ENCODE results near the gene KASH5.

Gene KASH5

DNA sequence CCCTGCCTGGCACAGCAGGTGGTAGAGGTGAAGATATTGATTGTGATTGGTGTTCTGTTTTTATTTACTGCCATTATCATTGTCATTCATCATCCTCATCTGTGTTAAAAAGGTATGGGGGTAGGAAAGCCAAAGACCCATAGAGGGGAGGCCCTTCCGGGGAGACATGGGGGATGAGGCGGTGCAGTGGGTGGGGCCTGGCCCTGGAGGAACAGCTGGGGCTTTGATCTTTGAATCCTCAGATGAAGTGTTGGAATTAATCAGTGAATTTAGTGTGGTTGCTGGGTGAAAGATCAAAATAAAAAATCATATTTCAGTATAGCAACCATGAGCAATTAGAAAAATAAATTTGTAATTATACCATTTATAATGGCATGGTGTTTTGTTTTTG is 27.8 kb downstream of the KASH5 start:
- no peak for DNase-seq (ENCODE audit: low read depth)
- no peak overlapping the region for H3K4me3 ChIP-seq (ENCODE audit: low read length)
- TF ChIP-seq, protein P1, sequence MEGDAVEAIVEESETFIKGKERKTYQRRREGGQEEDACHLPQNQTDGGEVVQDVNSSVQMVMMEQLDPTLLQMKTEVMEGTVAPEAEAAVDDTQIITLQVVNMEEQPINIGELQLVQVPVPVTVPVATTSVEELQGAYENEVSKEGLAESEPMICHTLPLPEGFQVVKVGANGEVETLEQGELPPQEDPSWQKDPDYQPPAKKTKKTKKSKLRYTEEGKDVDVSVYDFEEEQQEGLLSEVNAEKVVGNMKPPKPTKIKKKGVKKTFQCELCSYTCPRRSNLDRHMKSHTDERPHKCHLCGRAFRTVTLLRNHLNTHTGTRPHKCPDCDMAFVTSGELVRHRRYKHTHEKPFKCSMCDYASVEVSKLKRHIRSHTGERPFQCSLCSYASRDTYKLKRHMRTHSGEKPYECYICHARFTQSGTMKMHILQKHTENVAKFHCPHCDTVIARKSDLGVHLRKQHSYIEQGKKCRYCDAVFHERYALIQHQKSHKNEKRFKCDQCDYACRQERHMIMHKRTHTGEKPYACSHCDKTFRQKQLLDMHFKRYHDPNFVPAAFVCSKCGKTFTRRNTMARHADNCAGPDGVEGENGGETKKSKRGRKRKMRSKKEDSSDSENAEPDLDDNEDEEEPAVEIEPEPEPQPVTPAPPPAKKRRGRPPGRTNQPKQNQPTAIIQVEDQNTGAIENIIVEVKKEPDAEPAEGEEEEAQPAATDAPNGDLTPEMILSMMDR (conservative IDR thresholded peaks at IDR 0.05; ENCODE audit: low read length) = no peak

DNA sequence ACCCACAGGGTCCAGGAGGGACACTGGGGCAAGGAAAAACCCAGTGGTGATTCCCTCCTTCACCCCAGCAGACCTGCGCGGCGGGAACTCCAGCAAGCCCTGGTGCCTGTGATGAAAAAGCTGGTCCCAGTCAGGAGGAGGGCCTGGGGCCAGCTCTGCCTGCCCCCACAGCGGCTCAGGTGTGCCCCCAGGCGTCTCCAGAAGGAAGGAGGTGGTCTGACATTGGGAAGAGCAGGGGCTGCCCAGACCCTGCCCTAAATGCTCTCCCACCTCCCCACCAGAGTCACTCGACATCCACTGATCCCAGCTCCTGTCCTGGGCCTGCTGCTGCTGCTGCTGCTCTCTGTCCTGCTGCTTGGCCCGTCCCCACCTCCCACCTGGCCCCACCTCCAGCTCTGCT is 29.0 kb downstream of the KASH5 start:
- TF ChIP-seq, protein P1 (conservative IDR thresholded peaks at IDR 0.05; ENCODE audit: low read length) = no peak

DNA sequence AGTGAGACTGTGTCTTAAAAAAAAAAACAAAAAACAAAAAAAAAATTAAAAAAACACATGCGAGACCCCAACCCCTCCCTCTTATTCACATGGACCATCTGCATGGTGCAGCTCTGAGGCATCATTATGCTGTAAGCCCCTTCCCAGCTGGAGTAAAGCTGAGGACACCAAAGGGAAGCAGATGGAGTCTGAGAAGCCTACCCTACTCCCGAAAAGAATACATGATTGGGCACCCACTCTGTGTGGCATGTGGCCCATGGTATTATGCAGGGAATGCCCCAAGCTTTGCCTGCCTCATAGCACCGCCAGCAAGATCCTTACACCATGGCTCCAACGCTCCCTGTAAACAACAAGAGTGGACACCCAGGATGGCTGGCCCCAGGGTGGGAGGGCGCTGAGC is 30.5 kb downstream of the KASH5 start:
- no peak overlapping the region for H3K4me3 ChIP-seq (ENCODE audit: low read length)
- no peak for DNase-seq (ENCODE audit: low read depth)
- TF ChIP-seq, protein P1 (conservative IDR thresholded peaks at IDR 0.05; ENCODE audit: low read length) = no peak

More for the DNA sequence above, 29.0 kb downstream of the KASH5 start:
- no peak overlapping the region for H3K4me3 ChIP-seq (ENCODE audit: low read length)
- no peak for DNase-seq (ENCODE audit: low read depth)

DNA sequence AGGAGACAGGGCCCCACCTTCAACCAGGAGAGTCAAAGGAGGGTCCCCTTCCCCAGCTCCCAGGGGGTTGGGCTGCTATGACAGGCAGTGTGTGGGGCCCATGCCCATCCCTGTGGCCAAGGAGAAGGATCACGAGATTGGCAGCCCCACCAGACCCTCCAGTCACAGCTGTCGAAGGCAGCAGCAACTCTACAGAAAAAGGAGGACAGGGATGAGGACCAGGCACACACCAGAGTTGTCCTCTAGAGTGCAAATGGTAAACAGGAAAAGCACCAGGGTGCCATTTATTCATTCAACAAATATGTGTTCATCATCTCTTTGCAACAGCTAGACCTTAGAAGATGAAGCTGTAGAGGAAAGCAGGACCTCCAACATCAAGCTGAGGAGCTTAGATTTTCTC is 31.1 kb downstream of the KASH5 start:
- no peak overlapping the region for H3K4me3 ChIP-seq (ENCODE audit: low read length)
- DNase-seq (ENCODE audit: low read depth) = no peak
- TF ChIP-seq, protein P1 (conservative IDR thresholded peaks at IDR 0.05; ENCODE audit: low read length) = no peak

DNA sequence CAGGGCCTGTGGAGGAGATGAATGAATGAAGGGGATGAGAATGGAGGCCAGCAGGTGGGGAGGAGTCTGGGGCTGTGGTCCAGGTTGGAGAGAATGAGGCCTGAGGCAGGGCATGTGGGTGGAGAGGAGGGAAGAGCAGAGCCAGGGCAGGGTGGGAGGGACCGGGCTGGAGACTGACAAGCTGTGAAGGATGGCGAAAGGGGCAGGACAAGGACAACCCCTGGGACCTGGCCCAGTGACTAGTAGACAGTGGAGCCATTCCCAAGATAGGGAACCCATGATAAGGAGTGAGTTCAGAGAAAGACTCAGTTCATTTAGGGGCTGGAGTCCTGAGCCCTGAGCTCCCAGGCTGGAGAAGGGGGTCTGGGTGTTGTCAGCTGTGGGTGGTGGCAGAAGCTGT is 32.2 kb downstream of the KASH5 start:
- H3K4me3 ChIP-seq (ENCODE audit: low read length) = no peak overlapping the region
- DNase-seq (ENCODE audit: low read depth) = no peak
- TF ChIP-seq, protein P1 (conservative IDR thresholded peaks at IDR 0.05; ENCODE audit: low read length) = no peak

DNA sequence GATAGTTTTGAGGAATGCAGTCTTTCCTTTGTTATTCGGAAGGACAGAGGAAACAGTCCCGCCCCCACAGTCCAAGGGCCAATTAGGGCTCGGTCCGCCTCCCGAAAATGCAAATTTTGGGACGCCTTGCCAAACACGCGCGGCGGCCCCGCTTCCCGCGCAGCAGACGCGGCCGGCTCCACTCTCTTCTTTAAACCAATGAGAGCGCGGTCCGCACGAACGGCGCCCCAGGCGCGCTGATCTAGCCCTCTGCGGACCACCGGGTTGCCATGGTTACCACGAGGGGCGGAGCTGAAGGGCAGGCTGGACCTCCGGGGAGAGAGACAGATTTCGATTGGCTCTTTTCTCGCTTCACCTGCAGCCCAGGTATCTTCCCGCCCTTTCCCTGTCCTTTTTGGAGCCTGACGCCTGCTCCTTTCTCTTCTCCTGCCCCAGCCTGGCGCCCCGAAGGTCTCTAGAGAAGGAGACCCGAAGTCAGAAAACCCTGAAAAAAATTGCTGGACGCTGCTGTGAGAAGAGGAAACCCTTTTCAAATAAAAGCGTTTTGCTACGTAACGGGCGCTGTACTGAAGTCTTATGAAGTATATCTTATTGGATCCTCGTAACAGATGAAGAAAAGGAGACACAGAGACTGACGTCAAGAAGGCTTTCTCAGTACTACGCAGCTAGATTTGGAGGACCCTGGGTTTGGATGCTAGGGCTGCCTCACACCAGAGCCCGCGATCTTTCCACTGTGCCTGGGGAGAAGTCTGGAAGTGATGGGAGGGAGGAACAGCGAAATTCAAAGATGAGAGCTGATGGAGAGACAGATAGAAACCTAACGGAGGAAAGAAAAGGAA is 33.2 kb downstream of the KASH5 start:
- peak; percentile 43 for DNase-seq (ENCODE audit: low read depth)
- TF ChIP-seq, protein P1 (conservative IDR thresholded peaks at IDR 0.05; ENCODE audit: low read length) = no peak
- H3K4me3 ChIP-seq (ENCODE audit: low read length) = no peak overlapping the region

DNA sequence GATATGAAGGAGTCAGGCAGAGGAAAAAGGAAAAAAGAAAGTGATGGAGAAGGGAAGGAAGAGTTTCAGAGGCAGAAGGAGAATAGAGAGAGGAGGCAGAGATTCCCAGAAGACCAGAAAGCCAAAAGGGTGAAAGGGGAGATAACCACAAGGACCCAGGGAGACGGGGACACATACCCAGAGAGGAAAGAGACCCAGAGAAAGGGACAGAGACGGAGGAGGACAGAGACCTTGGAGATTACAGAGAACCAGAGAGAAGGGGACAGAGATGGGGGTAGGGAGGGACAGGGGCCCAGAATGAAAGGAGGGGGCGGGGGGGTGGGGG is 33.8 kb downstream of the KASH5 start:
- no peak overlapping the region for H3K4me3 ChIP-seq (ENCODE audit: low read length)
- no peak for DNase-seq (ENCODE audit: low read depth)
- TF ChIP-seq, protein P1 (conservative IDR thresholded peaks at IDR 0.05; ENCODE audit: low read length) = no peak

Data from AG10803 (cell line).